ENCODE measurements around the gene HOXD1.

HOXD1 gene

GRCh38 chr2:176160251-176160985 is 28.1 kb upstream of the HOXD1 start:
- TF ChIP-seq NFIC (IDR thresholded peaks at IDR 0.05) (no peak), ZBTB7A (IDR thresholded peaks at IDR 0.05; ENCODE audit: low read depth) (no peak), RAD21 (IDR thresholded peaks at IDR 0.05; ENCODE audit: low read depth) (no peak), USF1 (IDR thresholded peaks at IDR 0.05) (no peak), CEBPB (IDR thresholded peaks at IDR 0.05) (no peak), TCF12 (IDR thresholded peaks at IDR 0.05; ENCODE audit: low read depth) (no peak), YY1 (IDR thresholded peaks at IDR 0.05; ENCODE audit: low read depth) (no peak)
- TF ChIP-seq, protein P1, sequence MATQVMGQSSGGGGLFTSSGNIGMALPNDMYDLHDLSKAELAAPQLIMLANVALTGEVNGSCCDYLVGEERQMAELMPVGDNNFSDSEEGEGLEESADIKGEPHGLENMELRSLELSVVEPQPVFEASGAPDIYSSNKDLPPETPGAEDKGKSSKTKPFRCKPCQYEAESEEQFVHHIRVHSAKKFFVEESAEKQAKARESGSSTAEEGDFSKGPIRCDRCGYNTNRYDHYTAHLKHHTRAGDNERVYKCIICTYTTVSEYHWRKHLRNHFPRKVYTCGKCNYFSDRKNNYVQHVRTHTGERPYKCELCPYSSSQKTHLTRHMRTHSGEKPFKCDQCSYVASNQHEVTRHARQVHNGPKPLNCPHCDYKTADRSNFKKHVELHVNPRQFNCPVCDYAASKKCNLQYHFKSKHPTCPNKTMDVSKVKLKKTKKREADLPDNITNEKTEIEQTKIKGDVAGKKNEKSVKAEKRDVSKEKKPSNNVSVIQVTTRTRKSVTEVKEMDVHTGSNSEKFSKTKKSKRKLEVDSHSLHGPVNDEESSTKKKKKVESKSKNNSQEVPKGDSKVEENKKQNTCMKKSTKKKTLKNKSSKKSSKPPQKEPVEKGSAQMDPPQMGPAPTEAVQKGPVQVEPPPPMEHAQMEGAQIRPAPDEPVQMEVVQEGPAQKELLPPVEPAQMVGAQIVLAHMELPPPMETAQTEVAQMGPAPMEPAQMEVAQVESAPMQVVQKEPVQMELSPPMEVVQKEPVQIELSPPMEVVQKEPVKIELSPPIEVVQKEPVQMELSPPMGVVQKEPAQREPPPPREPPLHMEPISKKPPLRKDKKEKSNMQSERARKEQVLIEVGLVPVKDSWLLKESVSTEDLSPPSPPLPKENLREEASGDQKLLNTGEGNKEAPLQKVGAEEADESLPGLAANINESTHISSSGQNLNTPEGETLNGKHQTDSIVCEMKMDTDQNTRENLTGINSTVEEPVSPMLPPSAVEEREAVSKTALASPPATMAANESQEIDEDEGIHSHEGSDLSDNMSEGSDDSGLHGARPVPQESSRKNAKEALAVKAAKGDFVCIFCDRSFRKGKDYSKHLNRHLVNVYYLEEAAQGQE (IDR thresholded peaks at IDR 0.05; ENCODE audit: low read depth), result no peak

DNA sequence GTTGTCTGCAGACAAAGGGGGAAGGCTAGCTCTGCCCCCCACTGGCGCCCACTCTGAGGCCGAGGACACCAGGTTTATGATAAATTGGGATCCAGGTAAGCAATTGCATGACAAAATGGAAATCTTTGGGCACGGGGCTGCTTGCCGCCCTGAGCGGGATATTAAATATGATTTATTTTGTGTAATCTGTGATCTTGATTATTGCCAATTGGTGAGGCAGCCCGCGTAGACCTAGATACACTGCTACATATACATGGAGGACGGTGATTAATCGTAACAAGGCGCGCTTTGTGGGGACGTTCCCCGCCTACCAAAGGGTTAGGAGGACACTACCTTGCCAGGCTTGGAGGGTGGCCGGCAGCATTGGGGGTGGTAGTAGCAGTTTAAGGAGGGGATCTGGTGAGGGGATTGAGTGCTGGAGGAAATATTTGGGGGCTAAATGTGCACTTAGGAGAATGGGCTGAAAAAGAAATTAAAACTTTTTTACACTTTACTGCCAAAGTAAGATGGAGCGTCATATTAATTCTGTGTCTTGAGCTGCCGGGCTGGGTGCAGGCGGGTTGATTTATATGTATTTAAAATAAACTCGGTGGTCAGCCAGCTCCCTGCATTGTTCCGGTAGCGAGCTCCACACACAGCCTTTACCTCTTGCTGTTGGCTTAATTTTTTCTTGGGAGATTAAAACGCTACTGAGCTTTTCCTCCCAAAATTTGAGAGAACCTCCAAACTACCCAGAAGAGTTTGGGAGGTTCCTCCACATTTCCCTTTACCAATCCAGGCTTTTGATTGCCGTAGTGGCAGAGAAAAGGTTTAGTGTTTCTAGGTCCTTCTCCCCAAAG is 27.3 kb upstream of the HOXD1 start:
- no peak for TF ChIP-seq USF1 (IDR thresholded peaks at IDR 0.05)

DNA sequence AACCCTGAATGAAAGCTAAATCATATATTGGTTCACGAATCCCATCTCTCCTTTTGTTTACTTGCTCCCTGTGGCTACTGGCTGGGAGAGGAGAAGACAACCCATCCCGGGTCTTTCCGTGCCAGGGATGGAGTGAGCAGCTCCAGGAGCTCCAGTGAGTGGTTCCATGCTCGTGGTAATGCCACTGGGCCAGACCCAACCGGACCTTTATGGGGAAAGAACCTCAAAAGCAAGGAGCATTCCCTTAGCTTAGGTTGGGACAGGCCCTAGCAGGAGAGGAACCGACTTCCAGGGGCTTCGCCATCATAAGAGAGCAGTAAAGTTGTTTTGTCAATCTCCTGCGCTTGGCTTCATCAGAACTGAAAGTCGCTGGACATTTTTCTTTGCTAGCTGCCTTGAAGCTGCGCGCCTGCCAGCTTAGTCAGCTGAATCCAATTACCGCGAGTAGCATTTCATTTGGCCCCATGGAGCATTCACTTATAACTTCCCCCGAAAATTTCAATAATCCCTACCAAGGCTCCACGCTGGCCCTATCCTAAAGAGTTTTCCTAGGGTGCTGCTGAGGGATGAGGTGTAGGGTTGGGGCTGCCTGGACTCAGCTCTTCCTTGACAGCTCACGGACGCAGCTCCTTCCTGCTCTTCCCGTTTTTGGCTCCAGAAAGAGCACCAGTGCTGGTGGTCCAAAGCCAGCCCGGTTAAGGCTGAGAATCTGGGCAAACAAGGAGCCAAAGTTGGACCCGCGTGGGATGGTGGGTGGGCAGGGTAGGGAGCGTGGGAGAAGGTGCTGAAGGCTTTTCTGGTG is 26.4 kb upstream of the HOXD1 start:
- TF ChIP-seq CREB1 (IDR thresholded peaks at IDR 0.05; ENCODE audit: low read depth) (no peak), TEAD4 (IDR thresholded peaks at IDR 0.05) (no peak), USF1 (IDR thresholded peaks at IDR 0.05) (no peak), NFIC (IDR thresholded peaks at IDR 0.05) (no peak), ZBTB7A (IDR thresholded peaks at IDR 0.05; ENCODE audit: low read depth) (no peak), MAX (IDR thresholded peaks at IDR 0.05) (no peak), RAD21 (IDR thresholded peaks at IDR 0.05; ENCODE audit: low read depth) (no peak)

- no peak for TF ChIP-seq CEBPB (IDR thresholded peaks at IDR 0.05)
- no peak for TF ChIP-seq EGR1 (IDR thresholded peaks at IDR 0.05)
- TF ChIP-seq TAF1 (IDR thresholded peaks at IDR 0.05; ENCODE audit: low read depth), result no peak
- no peak for TF ChIP-seq FOXM1 (IDR thresholded peaks at IDR 0.05; ENCODE audit: borderline replicate concordance, low read depth)
- no peak for TF ChIP-seq TCF12 (IDR thresholded peaks at IDR 0.05; ENCODE audit: low read depth)
- TF ChIP-seq CREB1 (IDR thresholded peaks at IDR 0.05; ENCODE audit: low read depth), result no peak
- TF ChIP-seq RAD21 (IDR thresholded peaks at IDR 0.05; ENCODE audit: low read depth), result no peak
- TF ChIP-seq TEAD4 (IDR thresholded peaks at IDR 0.05), result no peak
These were observed 25.4 kb upstream of the HOXD1 start for GRCh38 chr2:176162911-176163671.

- TF ChIP-seq EP300 (IDR thresholded peaks at IDR 0.05; ENCODE audit: borderline replicate concordance) (no peak), TEAD4 (IDR thresholded peaks at IDR 0.05) (no peak), MAX (IDR thresholded peaks at IDR 0.05) (no peak), TCF12 (IDR thresholded peaks at IDR 0.05; ENCODE audit: low read depth) (no peak), TAF1 (IDR thresholded peaks at IDR 0.05; ENCODE audit: low read depth) (no peak)
- TF ChIP-seq, protein P1 (IDR thresholded peaks at IDR 0.05; ENCODE audit: low read depth), result no peak
These were observed 24.8 kb upstream of the HOXD1 start for GRCh38 chr2:176163672-176164056.
